Testis (tissue), 2 donors: ENCODE data around the gene CHN2.

ENCODE experiments used
- CTCF ChIP-seq, 3 experiments: fragments of 450-650 bp in 2 of 3; fragments of 200-600 bp in 1 of 3; sonication (generic) in 1 of 3; IDR thresholded peaks; one replicate each; pipeline ENCODE4 v1.5.1; 2016 to 2019; ENCODE audit warnings: antibody characterized with exemption in 3 of 3, mild to moderate bottlenecking in 2 of 3, moderate library complexity in 1 of 3
- POLR2A ChIP-seq: fragments of 450-650 bp; IDR thresholded peaks from one replicate; pipeline ENCODE4 v1.6.1; 2017; ENCODE audit warnings: antibody characterized with exemption, mild to moderate bottlenecking, moderate library complexity

- no peak for TF ChIP-seq CTCF (IDR thresholded peaks at IDR 0.05)
- TF ChIP-seq POLR2A: no peak
Measured at GRCh38 chr7:29256693-29257002, 62.1 kb downstream of the CHN2 start.
